Activated CD4-positive, alpha-beta T cell treated with anti-CD3 and anti-CD28 coated beads for 4 hours (primary cell): ENCODE measurements around the gene PTPN23.
"Not testable (repeated sequence)": the region's sequence is repeated elsewhere in the genome, so short reads cannot be mapped to it uniquely, and the experiment has no call there.

Experiments
- DNase-seq, 2 donors: peaks; one replicate each; pipeline ENCODE4 v3.0.0-alpha.2; 2020

The PTPN23 gene, protein sequence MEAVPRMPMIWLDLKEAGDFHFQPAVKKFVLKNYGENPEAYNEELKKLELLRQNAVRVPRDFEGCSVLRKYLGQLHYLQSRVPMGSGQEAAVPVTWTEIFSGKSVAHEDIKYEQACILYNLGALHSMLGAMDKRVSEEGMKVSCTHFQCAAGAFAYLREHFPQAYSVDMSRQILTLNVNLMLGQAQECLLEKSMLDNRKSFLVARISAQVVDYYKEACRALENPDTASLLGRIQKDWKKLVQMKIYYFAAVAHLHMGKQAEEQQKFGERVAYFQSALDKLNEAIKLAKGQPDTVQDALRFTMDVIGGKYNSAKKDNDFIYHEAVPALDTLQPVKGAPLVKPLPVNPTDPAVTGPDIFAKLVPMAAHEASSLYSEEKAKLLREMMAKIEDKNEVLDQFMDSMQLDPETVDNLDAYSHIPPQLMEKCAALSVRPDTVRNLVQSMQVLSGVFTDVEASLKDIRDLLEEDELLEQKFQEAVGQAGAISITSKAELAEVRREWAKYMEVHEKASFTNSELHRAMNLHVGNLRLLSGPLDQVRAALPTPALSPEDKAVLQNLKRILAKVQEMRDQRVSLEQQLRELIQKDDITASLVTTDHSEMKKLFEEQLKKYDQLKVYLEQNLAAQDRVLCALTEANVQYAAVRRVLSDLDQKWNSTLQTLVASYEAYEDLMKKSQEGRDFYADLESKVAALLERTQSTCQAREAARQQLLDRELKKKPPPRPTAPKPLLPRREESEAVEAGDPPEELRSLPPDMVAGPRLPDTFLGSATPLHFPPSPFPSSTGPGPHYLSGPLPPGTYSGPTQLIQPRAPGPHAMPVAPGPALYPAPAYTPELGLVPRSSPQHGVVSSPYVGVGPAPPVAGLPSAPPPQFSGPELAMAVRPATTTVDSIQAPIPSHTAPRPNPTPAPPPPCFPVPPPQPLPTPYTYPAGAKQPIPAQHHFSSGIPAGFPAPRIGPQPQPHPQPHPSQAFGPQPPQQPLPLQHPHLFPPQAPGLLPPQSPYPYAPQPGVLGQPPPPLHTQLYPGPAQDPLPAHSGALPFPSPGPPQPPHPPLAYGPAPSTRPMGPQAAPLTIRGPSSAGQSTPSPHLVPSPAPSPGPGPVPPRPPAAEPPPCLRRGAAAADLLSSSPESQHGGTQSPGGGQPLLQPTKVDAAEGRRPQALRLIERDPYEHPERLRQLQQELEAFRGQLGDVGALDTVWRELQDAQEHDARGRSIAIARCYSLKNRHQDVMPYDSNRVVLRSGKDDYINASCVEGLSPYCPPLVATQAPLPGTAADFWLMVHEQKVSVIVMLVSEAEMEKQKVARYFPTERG (N-terminal part only)

DNA sequence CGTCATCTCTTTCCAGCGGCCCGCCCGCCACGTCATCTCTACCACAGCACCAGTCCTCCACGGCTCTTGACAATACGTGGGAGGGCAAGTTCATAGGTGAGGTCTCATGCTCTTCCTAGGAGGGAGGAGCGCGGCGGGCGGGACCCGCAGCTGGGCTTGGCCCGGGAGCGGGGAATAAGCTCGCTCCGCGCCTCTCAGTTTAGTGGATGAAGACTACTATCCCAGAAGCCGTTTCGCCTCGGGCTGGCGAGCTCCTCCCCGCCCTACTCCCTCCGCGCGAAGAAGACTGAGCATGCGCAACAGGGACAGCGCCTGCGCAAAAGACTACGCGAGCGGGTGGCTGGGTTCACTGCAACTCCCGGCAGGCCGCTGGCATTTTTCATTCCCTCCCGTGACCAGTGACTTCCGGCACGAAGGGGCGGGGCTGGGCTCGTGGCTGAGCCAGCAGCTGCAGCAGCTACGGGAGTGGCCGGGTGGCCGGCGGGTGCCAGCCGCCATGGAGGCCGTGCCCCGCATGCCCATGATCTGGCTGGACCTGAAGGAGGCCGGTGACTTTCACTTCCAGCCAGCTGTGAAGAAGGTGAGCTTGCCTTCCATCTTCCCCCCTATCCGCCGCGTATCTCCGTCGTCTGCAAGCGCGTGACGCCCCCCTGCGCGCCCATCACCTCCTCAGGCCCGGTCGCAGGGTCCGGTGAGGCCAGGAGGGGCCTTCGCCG, at the start of gene PTPN23:
TSS of gene PTPN23 (plus strand) at position 421 of the 716 bp plus-strand sequence. CDS start at position 497, 76 bp downstream.
- DNase-seq = peak; percentile 96 to 97

GRCh38 chr3:47333907-47334306, 46.9 kb upstream of the PTPN23 start:
- DNase-seq = no peak

DNA sequence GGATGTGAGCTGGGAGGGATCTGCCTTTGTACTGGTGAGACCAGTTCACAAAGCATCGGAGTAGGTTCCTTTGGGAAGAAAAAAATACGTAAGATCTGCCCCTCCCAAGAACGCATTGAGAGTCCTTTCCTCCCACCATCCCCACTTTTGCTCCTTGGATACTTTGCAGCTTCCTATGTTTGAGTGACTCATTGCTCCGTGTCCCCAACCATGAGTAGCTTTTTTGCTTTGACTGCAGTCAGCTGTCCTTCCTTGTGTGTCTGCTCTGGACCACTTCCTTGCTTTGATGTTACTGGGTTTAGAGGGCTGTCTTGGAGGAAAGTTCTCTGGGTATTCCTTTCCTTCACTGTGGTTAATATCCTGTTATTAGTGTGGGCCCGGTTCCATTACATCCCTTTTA, 43.2 kb upstream of the PTPN23 start:
- DNase-seq = no peak

- no peak for DNase-seq
These were observed 40.9 kb upstream of the PTPN23 start for GRCh38 chr3:47339951-47340350.

- no peak for DNase-seq
These were observed 40.0 kb upstream of the PTPN23 start for GRCh38 chr3:47340866-47341265.

- no peak for DNase-seq
These were observed 38.7 kb upstream of the PTPN23 start for GRCh38 chr3:47342151-47342550.

- no peak for DNase-seq
These were observed 38.0 kb upstream of the PTPN23 start for GRCh38 chr3:47342812-47343211.

DNA sequence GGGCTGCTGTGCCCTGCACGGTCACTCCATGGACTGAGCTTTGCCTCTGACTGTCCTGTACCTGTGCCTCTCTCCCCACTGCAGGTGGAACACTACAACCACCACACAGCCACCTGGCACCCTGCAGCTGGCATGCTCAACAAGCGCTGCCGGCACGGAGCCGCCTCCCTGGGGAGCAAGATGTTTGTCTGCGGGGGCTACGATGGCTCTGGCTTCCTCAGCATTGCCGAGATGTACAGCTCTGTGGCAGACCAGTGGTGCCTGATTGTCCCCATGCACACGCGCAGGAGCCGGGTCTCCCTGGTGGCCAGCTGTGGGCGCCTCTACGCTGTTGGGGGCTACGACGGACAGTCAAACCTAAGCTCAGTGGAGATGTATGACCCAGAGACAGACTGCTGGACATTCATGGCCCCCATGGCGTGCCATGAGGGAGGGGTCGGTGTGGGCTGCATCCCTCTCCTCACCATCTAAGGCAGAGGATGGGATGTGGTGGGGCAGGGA, 37.3 kb upstream of the PTPN23 start:
- no peak for DNase-seq

DNA sequence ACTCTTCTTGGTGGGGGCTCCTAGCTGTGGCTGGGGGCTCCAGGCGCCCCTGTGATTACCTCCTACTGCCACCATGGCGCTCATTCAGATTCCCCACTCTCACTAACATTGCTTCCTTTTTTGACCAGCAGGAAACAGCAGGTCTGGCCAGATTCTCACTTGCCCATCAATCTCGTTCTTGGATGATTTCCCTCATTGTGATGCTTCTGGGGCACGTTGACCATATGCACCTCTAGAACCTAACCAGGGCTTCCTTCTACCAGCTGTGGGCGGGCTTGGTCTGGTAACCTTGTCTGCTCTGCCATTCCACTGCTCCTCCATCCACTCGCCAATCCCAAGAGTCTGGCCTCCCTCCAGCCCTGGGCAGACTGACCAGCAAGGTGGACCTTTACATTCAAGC, 35.9 kb upstream of the PTPN23 start:
- no peak for DNase-seq

GRCh38 chr3:47347217-47347801, 33.5 kb upstream of the PTPN23 start:
- no peak for DNase-seq

DNA sequence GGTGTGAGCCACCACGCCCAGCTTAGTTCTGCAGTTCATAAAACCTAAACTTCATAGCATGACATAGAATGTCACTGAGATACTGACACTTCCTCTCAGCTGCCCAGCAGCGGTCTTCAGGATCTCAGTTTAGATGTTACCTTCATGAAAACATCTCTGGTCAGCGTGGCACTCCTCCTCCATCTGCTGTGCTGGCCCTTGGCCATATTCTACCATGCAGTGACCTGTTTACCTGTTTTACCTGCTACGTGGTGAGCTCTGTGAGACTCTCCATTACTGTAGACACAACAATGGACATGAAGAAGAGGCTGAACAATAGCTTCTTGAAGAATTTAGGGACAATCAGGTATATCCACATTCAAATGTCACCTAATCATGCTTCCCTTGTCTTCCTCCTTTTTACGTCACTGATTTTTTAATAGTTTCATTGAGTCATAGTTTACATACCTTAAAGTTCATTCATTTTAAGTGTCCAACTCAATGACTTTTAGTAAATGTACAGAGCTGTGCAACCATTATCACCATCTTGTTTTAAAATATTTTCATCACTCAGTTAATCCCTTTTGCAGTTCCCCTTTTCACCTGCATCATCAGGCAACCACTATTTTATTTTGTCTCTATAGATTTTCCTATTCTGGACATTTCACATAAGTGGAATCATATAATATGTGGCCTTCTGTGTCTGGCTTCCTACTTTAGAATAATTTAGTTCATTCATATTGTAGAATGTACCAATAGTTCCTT, 32.2 kb upstream of the PTPN23 start:
- DNase-seq = no peak

DNA sequence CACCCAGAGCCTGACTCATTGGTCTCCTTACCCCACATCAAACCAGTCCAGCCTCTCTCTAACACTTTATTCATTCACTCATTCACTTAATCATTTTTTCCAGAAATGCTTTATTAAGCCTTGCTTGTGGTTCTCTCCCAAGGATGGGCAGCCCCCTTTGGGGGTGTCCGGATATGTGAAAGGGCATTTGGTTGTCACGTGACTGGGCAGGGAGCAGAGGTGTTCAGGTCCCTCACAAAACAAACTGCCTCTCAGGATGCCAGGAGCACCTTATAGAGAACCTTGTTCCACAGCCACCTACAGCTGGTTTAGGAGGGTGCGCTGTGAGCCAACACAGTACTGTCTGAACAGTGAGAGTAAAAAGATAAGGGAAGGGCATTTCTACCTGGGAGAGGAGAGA, 25.8 kb upstream of the PTPN23 start:
- no peak for DNase-seq

DNA sequence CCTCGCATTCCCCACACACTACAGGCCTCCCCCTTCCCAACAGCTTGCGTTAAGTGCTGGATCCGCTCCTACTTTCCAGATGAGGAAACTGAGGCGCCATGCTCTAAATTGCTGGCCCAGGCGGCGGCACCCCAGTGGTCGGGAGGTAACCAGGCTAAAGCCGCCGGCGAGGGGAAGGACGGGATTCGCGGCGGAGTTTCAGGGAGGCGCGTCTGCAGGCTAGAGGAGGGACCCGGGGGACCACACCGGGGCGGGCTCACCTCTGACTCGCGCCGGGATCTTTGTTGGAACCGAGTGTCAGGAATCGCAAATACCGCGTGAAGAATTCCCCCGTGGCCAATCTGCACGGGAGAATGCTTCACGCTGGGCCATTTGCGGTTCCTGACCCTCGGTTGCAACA, 24.6 kb upstream of the PTPN23 start:
- no peak for DNase-seq

DNA sequence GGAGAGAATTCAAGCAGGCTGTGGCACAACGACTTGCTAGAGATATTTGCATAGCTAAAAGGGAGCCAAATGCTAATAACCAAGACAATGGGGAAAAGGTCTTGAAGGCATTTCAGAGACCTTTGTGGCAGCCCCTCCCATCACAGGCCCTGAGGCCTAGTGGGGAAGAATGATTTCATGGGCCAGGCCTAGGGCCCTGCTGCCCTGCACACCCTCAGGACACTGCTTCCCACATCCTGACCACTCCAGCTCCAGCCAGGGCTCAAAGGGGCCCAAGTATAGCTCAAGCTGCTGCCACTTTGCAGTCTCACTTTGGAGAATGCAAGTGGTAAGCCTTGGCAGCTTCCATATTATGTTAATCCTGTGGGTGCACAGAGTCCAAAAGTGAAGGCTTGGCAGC, 21.5 kb upstream of the PTPN23 start:
- no peak for DNase-seq

- DNase-seq = not testable (repeated sequence)
These were observed 20.7 kb upstream of the PTPN23 start for GRCh38 chr3:47360110-47360517.

- DNase-seq = no peak
These were observed 18.1 kb upstream of the PTPN23 start for GRCh38 chr3:47362701-47363100.

- no peak for DNase-seq
These were observed 15.3 kb upstream of the PTPN23 start for GRCh38 chr3:47365213-47366153.

DNA sequence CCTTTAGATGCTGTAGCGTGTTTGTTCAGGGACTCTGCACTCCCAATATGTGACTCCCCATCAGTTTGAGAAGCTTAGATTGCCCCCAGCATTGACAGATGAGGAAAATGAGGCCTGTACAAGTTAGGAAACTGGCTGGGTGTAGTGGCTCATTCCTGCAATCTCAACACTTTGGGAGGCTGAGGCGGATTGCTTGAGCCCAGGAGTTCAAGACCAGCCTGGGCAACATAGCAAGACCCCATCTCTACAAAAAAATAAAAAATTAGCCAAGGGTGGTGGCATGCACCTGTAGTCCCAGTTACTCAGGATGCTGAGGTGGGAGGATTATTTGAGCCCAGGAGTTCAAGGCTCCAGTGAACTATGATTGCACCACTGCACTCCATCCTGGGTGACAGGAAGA, 14.0 kb upstream of the PTPN23 start:
- DNase-seq = no peak

DNA sequence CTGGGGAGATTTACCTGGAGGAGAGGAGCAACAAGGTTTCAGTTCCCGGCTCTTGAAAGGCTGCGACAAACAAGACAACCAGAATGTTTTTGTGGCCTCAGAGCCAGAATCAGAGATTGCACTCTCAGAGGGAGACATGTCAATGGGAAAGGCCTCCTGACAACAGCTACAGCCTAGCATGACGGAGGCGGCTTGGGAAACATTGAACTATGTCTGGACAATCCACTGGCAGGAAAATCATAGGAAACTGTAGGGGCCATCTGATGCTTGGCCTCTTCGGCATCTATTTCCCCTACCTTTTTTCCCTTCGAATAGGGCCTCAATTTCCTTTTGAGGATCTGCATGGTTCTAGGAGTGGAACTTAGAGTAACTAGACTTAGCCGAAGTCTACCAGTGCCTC, 13.2 kb upstream of the PTPN23 start:
- no peak for DNase-seq

DNA sequence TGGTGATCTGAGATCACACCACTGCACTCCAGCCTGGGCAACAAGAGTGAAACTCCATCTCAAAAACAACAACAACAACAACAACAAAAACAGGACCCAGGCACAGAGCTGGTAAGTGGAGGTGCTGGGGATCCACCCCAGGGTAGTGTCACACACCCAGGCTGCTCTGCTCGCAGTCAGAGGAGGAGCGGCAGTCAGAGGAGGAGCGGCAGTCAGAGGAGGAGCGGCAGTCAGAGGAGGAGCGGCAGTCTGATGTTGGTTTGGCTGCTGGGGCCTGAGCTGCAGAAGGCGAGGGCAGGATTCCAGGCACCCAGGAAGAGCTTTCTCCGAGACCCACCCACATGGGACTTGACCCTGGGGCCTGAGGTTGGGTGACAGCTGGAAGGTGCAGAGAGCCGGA, 10.8 kb upstream of the PTPN23 start:
- DNase-seq = not testable (repeated sequence)
